GM21423 (cell line): ENCODE measurements around the gene NCF2.

Experiments
- ATAC-seq: cut with Tn5 transposase; IDR thresholded peaks from one replicate; pipeline ENCODE4 v1.9.1; 2021; ENCODE audit warnings: mild to moderate bottlenecking, moderate library complexity; ENCODE audit not compliant: unreplicated experiment

The NCF2 gene

GRCh38 chr1:183506561-183506960 is 83.7 kb downstream of the NCF2 start:
- ATAC-seq: no peak
